OCI-LY1 (cell line): ENCODE results near the gene EGR2.
A peak's percentile ranks its signal among the peaks of the same experiment; 100 is the strongest.

Experiments
- H2AFZ ChIP-seq: fragments of 200-600 bp; sonication (generic), shearing (Covaris generic); 2 replicates; pipeline ENCODE4 v1.6.0; 2014; ENCODE audit warnings: antibody characterized with exemption, mild to moderate bottlenecking, low read length
- H3F3A ChIP-seq: fragments of 200-600 bp; sonication (generic), shearing (Covaris generic); 2 replicates; pipeline ENCODE4 v1.6.0; 2014; ENCODE audit warnings: mild to moderate bottlenecking, antibody characterized with exemption, low read length, moderate library complexity; ENCODE audit not compliant: insufficient read depth
- H3K27ac ChIP-seq: fragments of 200-600 bp; sonication (generic); 2 replicates; pipeline ENCODE4 v1.5.1; 2014; ENCODE audit warnings: low read length, mixed run types, mild to moderate bottlenecking, low read depth; ENCODE audit not compliant: poor library complexity, severe bottlenecking
- H3K27me3 ChIP-seq: fragments of 200-600 bp; sonication (generic); 2 replicates; pipeline ENCODE4 v1.6.0; 2014; ENCODE audit warnings: antibody characterized with exemption, mild to moderate bottlenecking, low read length, moderate library complexity; ENCODE audit not compliant: insufficient read depth
- H3K36me3 ChIP-seq: fragments of 200-600 bp; sonication (generic); 2 replicates; pipeline ENCODE4 v1.6.1; 2014; ENCODE audit warnings: mild to moderate bottlenecking, antibody characterized with exemption, low read length, moderate library complexity, mixed read lengths; ENCODE audit not compliant: insufficient read depth
- H3K4me1 ChIP-seq: fragments of 200-600 bp; sonication (generic); 2 replicates; pipeline ENCODE4 v1.5.1; 2014; ENCODE audit warnings: mild to moderate bottlenecking, low read length, moderate library complexity; ENCODE audit not compliant: insufficient read depth, severe bottlenecking
- H3K4me2 ChIP-seq: fragments of 200-600 bp; sonication (generic), shearing (Covaris generic); 2 replicates; pipeline ENCODE4 v1.6.1; 2014; ENCODE audit warnings: low read length
- H3K4me3 ChIP-seq: fragments of 200-600 bp; sonication (generic); 2 replicates; pipeline ENCODE4 v1.5.1; 2014; ENCODE audit warnings: low read length, low read depth, mild to moderate bottlenecking, mixed read lengths; ENCODE audit not compliant: poor library complexity, severe bottlenecking
- H3K79me2 ChIP-seq: fragments of 200-600 bp; shearing (Covaris generic); 2 replicates; pipeline ENCODE4 v1.6.1; 2016; ENCODE audit warnings: mixed run types, low read length, mixed read lengths; ENCODE audit not compliant: insufficient read depth
- H3K9ac ChIP-seq: fragments of 200-600 bp; sonication (generic), shearing (Covaris generic); 2 replicates; pipeline ENCODE4 v1.6.1; 2014; ENCODE audit warnings: mild to moderate bottlenecking, low read length, mixed read lengths
- H3K9me2 ChIP-seq: fragments of 200-600 bp; sonication (generic), shearing (Covaris generic); 2 replicates; pipeline ENCODE4 v1.6.1; 2014; ENCODE audit warnings: low read depth, mild to moderate bottlenecking, low read length, mixed read lengths
- H3K9me3 ChIP-seq: fragments of 200-600 bp; shearing (Covaris generic); 2 replicates; pipeline ENCODE4 v1.6.1; 2014; ENCODE audit warnings: low read length, mixed read lengths
- H4K20me1 ChIP-seq: fragments of 200-600 bp; sonication (generic), shearing (Covaris generic); 2 replicates; pipeline ENCODE4 v1.6.0; 2016; ENCODE audit warnings: mild to moderate bottlenecking, low read length; ENCODE audit not compliant: insufficient read depth
- CTCF ChIP-seq: fragments of 200-600 bp; sonication (generic), shearing (Covaris generic); IDR thresholded peaks from 2 replicates; pipeline ENCODE4 v1.5.1; 2017; ENCODE audit warnings: mild to moderate bottlenecking, antibody characterized with exemption, low read length, moderate library complexity, mixed read lengths
- EZH2 ChIP-seq: fragments of 200-600 bp; sonication (generic), shearing (Covaris generic); IDR thresholded peaks from 2 replicates; pipeline ENCODE4 v1.8.0; 2017; ENCODE audit warnings: borderline replicate concordance, mixed run types, mild to moderate bottlenecking, antibody characterized with exemption, low read length, moderate library complexity, mixed read lengths

The EGR2 gene

GRCh38 chr10:62805231-62806099 lies 10.7 kb downstream of the EGR2 start:
- H3K4me2 ChIP-seq = peak overlapping the region; percentile 94
- peaks cover 29% of the 10 kb centered on the region for H3K4me1 ChIP-seq
- H2AFZ ChIP-seq = no peak overlapping the region
- no peaks in the 10 kb centered on the region for H3K27me3 ChIP-seq
- peaks cover 28% of the 10 kb centered on the region for H3K36me3 ChIP-seq
- H3K9me2 ChIP-seq = no peaks in the 10 kb centered on the region
- peak overlapping the region; percentile 88 for H3K9ac ChIP-seq
- H4K20me1 ChIP-seq = 0 out of 2 replicates have a peak, but pooled peaks cover 4% of the 10 kb centered on the region
- no peaks in the 10 kb centered on the region for H3K9me3 ChIP-seq
- no peak overlapping the region for H3K27ac ChIP-seq
- H3K4me3 ChIP-seq = peak overlapping the region; percentile 81
- no peak for TF ChIP-seq CTCF
- no peak for TF ChIP-seq EZH2
- H3F3A ChIP-seq = no peaks in the 10 kb centered on the region
- no peaks in the 10 kb centered on the region for H3K79me2 ChIP-seq

GRCh38 chr10:62804356-62805230 lies 11.6 kb downstream of the EGR2 start, which contains the start of gene ADO:
TSS of gene ADO (plus strand) at chr10:62804720. CDS start at chr10:62805060, 340 bp downstream.
- peak within 1 kb of the TSS; percentile 92 for H2AFZ ChIP-seq
- H3K36me3 ChIP-seq = peaks cover 28% of the 10 kb centered on the region
- no peaks in the 10 kb centered on the region for H3F3A ChIP-seq
- 0 out of 2 replicates have a peak, but pooled peaks cover 4% of the 10 kb centered on the region for H4K20me1 ChIP-seq
- H3K9me3 ChIP-seq = no peaks in the 10 kb centered on the region
- peak within 1 kb of the TSS; percentile 88 for H3K9ac ChIP-seq
- peak within 1 kb of the TSS; percentile 66 for H3K27ac ChIP-seq
- peak within 1 kb of the TSS; percentile 94 for H3K4me2 ChIP-seq
- H3K79me2 ChIP-seq = no peaks in the 10 kb centered on the region
- no peaks in the 10 kb centered on the region for H3K9me2 ChIP-seq
- peak within 1 kb of the TSS; percentile 81 for H3K4me3 ChIP-seq
- peaks cover 29% of the 10 kb centered on the region for H3K4me1 ChIP-seq
- no peaks in the 10 kb centered on the region for H3K27me3 ChIP-seq
- TF ChIP-seq EZH2 = no peak
- TF ChIP-seq CTCF = no peak

GRCh38 chr10:62803724-62804355 lies 12.3 kb downstream of the EGR2 start:
- H3K9me2 ChIP-seq = no peaks in the 10 kb centered on the region
- peak overlapping the region; percentile 92 for H2AFZ ChIP-seq
- peak overlapping the region; percentile 66 for H3K27ac ChIP-seq
- peaks cover 29% of the 10 kb centered on the region for H3K4me1 ChIP-seq
- H4K20me1 ChIP-seq = 0 out of 2 replicates have a peak, but pooled peaks cover 4% of the 10 kb centered on the region
- no peaks in the 10 kb centered on the region for H3K9me3 ChIP-seq
- no peaks in the 10 kb centered on the region for H3K79me2 ChIP-seq
- no peaks in the 10 kb centered on the region for H3K27me3 ChIP-seq
- no peak for TF ChIP-seq CTCF
- no peak for TF ChIP-seq EZH2
- H3K4me3 ChIP-seq = peak overlapping the region; percentile 81
- H3K4me2 ChIP-seq = peak overlapping the region; percentile 94
- H3K9ac ChIP-seq = peak overlapping the region; percentile 88
- H3K36me3 ChIP-seq = peaks cover 27% of the 10 kb centered on the region
- no peaks in the 10 kb centered on the region for H3F3A ChIP-seq
